Lung (tissue), 12 donors: ENCODE measurements around the gene MCTP2. TPM values are rescaled to one million over a fixed set of nuclear protein-coding genes. Genes with fewer than 3 reads are reported as not detected.
A peak's percentile ranks its signal among the peaks of the same experiment; 100 is the strongest.

Experiments
- ATAC-seq: fragments of 200-7000 bp; cut with Tn5 transposase; one replicate; pipeline ENCODE4 v1.9.1; 2020; ENCODE audit warnings: moderate number of reproducible peaks; ENCODE audit not compliant: insufficient read depth, low FRiP score
- DNase-seq, 3 donors: peaks; one replicate each; pipeline ENCODE4 v3.0.0-alpha.2; 2013 to 2017
- H3K27ac ChIP-seq, 2 donors: one replicate each; pipeline ENCODE4 v1.5.1; 2013; ENCODE audit warnings: mild to moderate bottlenecking in 2 of 2, moderate library complexity in 2 of 2, control low read depth in 1 of 2, inconsistent platforms in 1 of 2, low read depth in 1 of 2, low read length in 1 of 2
- H3K27me3 ChIP-seq, 3 donors: one replicate each; pipeline ENCODE4 v1.5.1; 2013; ENCODE audit warnings: low read length in 2 of 3; ENCODE audit not compliant: control insufficient read depth in 3 of 3, insufficient read depth in 3 of 3
- H3K36me3 ChIP-seq, 4 donors: one replicate each; pipeline ENCODE4 v1.5.1; 2013; ENCODE audit warnings: low read length in 4 of 4, mild to moderate bottlenecking in 1 of 4, moderate library complexity in 1 of 4; ENCODE audit not compliant: control insufficient read depth in 4 of 4, insufficient read depth in 4 of 4
- H3K4me1 ChIP-seq, 5 donors: one replicate each; pipeline ENCODE4 v1.5.1; 2013; ENCODE audit warnings: low read length in 5 of 5, mild to moderate bottlenecking in 2 of 5, moderate library complexity in 1 of 5; ENCODE audit not compliant: control insufficient read depth in 5 of 5, insufficient read depth in 5 of 5
- H3K4me3 ChIP-seq: one replicate; pipeline ENCODE4 v1.5.1; 2013; ENCODE audit warnings: mild to moderate bottlenecking, control low read depth, moderate library complexity
- H3K9ac ChIP-seq, 2 donors: one replicate each; pipeline ENCODE4 v1.5.1; 2013; ENCODE audit warnings: low read length in 2 of 2, control low read depth in 1 of 2; ENCODE audit not compliant: insufficient read depth in 1 of 2
- H3K9me3 ChIP-seq, 4 donors: one replicate each; pipeline ENCODE4 v1.5.1; 2013; ENCODE audit warnings: low read length in 3 of 4, mild to moderate bottlenecking in 1 of 4, moderate library complexity in 1 of 4; ENCODE audit not compliant: control insufficient read depth in 4 of 4, insufficient read depth in 3 of 4
- WGBS, 2 donors: extraction: QIAGEN DNeasy Blood & Tissue Kit; methylation state at CpG; one replicate each; pipeline ENCODE4 v1.1.7; 2013; 5-methylcytosine and 5-hydroxymethylcytosine counted together
- polyA plus RNA-seq, 2 donors: library from polyadenylated mRNA; stranded (reverse); fragments of 200-250 nt; gene quantifications; one replicate each; pipeline ENCODE4 v1.2.1, GENCODE V29; 2013
- total RNA-seq, 2 donors: library from RNA; depleted of rRNA in 1 of 2; stranded (reverse); fragments of >200 nt in 1 of 2; gene quantifications; one replicate each; pipeline ENCODE4 v1.2.1, GENCODE V29; 2014 to 2021
- TF ChIP-seq, protein P1 (sequence below): IDR thresholded peaks from 2 replicates; pipeline ENCODE4 v1.5.1; 2012; ENCODE audit warnings: mild to moderate bottlenecking; ENCODE audit errors: control extremely low read depth, extremely low read depth
- donor health status: control.
- donor health status: control.
- donor health status: Bipolar disorder and iron deficiency.
- donor health status: healthy.
- donor health status: DM: yes; HTN: yes; CAD: no.

MCTP2 gene
- total and polyA plus RNA-seq, 4 donors, result 3.5 to 92.5 (median 30.2) TPM

DNA sequence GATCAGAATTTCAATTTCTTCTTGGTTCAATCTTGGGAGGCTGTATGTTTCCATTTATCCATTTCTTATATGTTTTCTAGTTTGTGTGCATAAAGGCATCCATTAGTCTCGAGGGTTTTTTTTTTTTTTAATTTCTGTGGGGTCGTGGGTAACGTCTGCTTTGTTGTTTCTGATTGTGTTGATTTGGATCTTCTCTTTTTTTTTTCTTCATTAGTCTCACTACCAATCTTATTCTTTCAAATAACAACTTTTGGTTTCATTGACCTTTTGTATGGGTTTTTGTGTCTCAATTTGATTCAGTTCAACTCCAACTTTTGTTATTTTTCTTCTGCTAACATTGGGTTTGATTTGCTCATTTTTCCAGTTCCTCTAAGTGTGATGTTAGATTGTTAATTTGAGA, 48.9 kb downstream of the MCTP2 start:
- Histone ChIP-seq H3K4me1 (no peaks in the 10 kb centered on the region), H3K4me3 (no peak overlapping the region), H3K36me3 (no peaks in the 10 kb centered on the region), H3K27ac (no peak overlapping the region), H3K9me3 (no peaks in the 10 kb centered on the region), H3K27me3 (no peaks in the 10 kb centered on the region), H3K9ac (no peak overlapping the region)
- WGBS, 2 donors, result 85 to 86% methylated on average over 3 of the region's 3 CpGs
- no peak for DNase-seq
- ATAC-seq, result no peak
- TF ChIP-seq, protein P1, sequence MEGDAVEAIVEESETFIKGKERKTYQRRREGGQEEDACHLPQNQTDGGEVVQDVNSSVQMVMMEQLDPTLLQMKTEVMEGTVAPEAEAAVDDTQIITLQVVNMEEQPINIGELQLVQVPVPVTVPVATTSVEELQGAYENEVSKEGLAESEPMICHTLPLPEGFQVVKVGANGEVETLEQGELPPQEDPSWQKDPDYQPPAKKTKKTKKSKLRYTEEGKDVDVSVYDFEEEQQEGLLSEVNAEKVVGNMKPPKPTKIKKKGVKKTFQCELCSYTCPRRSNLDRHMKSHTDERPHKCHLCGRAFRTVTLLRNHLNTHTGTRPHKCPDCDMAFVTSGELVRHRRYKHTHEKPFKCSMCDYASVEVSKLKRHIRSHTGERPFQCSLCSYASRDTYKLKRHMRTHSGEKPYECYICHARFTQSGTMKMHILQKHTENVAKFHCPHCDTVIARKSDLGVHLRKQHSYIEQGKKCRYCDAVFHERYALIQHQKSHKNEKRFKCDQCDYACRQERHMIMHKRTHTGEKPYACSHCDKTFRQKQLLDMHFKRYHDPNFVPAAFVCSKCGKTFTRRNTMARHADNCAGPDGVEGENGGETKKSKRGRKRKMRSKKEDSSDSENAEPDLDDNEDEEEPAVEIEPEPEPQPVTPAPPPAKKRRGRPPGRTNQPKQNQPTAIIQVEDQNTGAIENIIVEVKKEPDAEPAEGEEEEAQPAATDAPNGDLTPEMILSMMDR, result no peak

DNA sequence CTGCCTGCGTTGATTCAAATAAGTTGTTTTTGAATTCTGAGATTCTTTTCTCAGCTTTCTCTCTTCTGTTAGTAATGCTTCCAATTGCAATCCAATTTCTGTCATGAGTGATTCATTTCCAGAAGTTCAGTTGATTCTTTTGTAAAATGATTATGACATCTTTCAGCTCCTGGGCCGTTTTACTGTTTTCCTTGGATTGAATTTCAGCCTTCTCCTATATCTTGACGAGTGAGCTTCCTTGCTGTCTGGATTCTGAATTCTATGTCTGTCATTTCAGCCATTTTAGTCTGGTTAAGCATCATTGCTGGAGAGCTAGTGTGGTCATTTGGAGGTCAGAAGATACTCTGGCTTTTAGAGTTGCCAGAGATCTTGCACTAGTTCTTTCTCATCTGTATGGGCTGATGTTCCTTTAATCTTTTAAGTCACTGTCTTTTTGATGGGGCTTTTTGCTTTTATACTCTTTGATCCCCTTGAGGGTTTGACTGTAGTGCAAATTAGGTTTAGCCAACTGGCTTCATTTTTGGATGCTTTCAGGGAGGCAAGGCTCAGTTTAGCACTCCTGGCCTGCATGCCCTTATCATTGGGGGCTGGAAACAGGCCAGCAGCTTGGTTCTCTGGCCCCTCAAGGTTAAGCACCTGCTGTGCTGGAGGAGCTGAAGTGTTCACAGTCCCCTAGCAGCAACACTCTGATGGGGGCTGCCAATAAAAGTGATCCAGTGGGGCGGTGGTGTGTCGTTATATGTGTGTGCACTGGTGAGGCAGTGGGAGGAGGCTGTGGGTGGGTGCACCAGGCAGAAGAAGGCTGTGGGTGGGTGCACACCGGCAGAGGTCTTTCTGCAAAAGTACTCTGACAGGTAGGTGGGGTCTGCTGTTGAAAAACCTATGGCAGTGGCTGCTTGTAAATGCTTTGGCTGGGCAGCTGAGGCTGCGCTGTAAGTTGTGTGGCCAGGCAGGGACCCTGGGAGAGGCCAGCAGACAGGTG, 51.2 kb downstream of the MCTP2 start:
- no peaks in the 10 kb centered on the region for H3K36me3 ChIP-seq
- DNase-seq (no peak), ATAC-seq (no peak)
- TF ChIP-seq, protein P1, result no peak
- no peaks in the 10 kb centered on the region for H3K9me3 ChIP-seq
- no peaks in the 10 kb centered on the region for H3K27me3 ChIP-seq
- no peak overlapping the region for H3K27ac ChIP-seq
- H3K4me3 ChIP-seq, result no peak overlapping the region
- H3K4me1 ChIP-seq, result peaks cover 0 to 6% (median 0%) of the 10 kb centered on the region in 5 donors
- 71 to 72% methylated on average over 7 of the region's 7 CpGs for WGBS, 2 donors
- H3K9ac ChIP-seq, result no peak overlapping the region

DNA sequence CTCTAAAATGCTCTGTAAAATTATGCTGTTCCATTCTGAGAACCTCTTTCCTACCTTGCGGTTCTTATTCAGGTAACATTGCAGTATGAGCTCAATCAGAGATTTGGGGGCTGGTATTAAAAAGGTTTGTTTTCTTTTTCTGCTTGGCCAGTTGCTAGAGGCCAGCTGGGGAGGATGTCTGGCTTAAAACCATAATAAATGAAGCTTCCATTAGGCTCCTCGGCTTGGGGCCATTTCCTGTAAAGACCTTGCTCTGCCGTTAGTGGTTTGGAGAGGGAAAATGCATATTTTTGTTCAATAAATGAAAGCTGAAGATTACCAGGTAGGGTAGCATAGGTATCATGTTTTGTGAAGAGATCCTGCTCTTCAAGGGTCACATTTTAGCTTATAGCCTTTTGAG, 55.2 kb downstream of the MCTP2 start:
- Histone ChIP-seq H3K36me3 (no peaks in the 10 kb centered on the region), H3K4me3 (no peak overlapping the region), H3K9ac (no peak overlapping the region), H3K27ac (no peak overlapping the region), H3K27me3 (no peaks in the 10 kb centered on the region), H3K4me1 (peaks cover 0 to 6% (median 0%) of the 10 kb centered on the region in 5 donors), H3K9me3 (peaks cover 0 to 3% (median 0%) of the 10 kb centered on the region in 4 donors)
- DNase-seq (peak in 2 of 3 donors; percentile 48 to 63), ATAC-seq (no peak)
- TF ChIP-seq, protein P1, result no peak
- 24 to 36% methylated on average over 3 of the region's 3 CpGs for WGBS, 2 donors
